Endodermal cell (in vitro differentiated cells): ENCODE measurements around the gene TNP1. TPM values are rescaled to one million over a fixed set of nuclear protein-coding genes. Genes with fewer than 3 reads are reported as not detected.

Experiments
- DNase-seq: peaks from one replicate; pipeline ENCODE4 v3.0.0-alpha.2; 2017
- H3K27ac ChIP-seq: 2 replicates; pipeline ENCODE4 v1.5.1; 2013; ENCODE audit warnings: mild to moderate bottlenecking, low read depth, low read length, moderate library complexity
- H3K27me3 ChIP-seq: 2 replicates; pipeline ENCODE4 v1.6.1; 2013; ENCODE audit warnings: mild to moderate bottlenecking, low read length, moderate library complexity; ENCODE audit not compliant: insufficient read depth, control insufficient read depth, poor library complexity, severe bottlenecking
- H3K36me3 ChIP-seq: 2 replicates; pipeline ENCODE4 v1.7.0; 2013; ENCODE audit warnings: mild to moderate bottlenecking, low read length, moderate library complexity; ENCODE audit not compliant: control insufficient read depth, insufficient read depth
- H3K4me1 ChIP-seq: one replicate; pipeline ENCODE4 v1.7.0; 2013; ENCODE audit warnings: low read length; ENCODE audit not compliant: control insufficient read depth, insufficient read depth
- H3K4me3 ChIP-seq: 2 replicates; pipeline ENCODE4 v1.5.1; 2013; ENCODE audit warnings: mild to moderate bottlenecking, low read length, moderate library complexity
- H3K9ac ChIP-seq: 2 replicates; pipeline ENCODE4 v1.6.1; 2013; ENCODE audit warnings: mild to moderate bottlenecking, low read length, moderate library complexity; ENCODE audit not compliant: poor library complexity, severe bottlenecking; ENCODE audit errors: extremely low read depth
- H3K9me3 ChIP-seq: 2 replicates; pipeline ENCODE4 v1.6.1; 2013; ENCODE audit warnings: mild to moderate bottlenecking, low read length, moderate library complexity; ENCODE audit not compliant: control insufficient read depth
- H3K27ac Mint-ChIP-seq: 2 replicates; pipeline ENCODE4 v1.8.0; 2020; ENCODE audit warnings: mixed read lengths
- H3K27me3 Mint-ChIP-seq: 2 replicates; pipeline ENCODE4 v1.8.0; 2021; ENCODE audit warnings: mild to moderate bottlenecking, mixed read lengths; ENCODE audit not compliant: insufficient read depth
- H3K36me3 Mint-ChIP-seq: 2 replicates; pipeline ENCODE4 v1.8.0; 2020; ENCODE audit warnings: low read depth, mixed read lengths
- H3K4me1 Mint-ChIP-seq: 2 replicates; pipeline ENCODE4 v1.8.0; 2020; ENCODE audit warnings: mixed read lengths
- H3K4me3 Mint-ChIP-seq: 2 replicates; pipeline ENCODE4 v1.8.0; 2020; ENCODE audit warnings: mild to moderate bottlenecking, moderate library complexity, mixed read lengths
- H3K9me3 Mint-ChIP-seq: 2 replicates; pipeline ENCODE4 v1.8.0; 2020; ENCODE audit warnings: mild to moderate bottlenecking, mixed read lengths
- CTCF ChIP-seq: fragments of 200-600 bp; sonication (generic); conservative IDR thresholded peaks from 2 replicates; pipeline ENCODE4 v1.5.0; 2021; ENCODE audit warnings: antibody characterized with exemption, mild to moderate bottlenecking
- WGBS, 2 experiments: methylation state at CpG; one replicate each; pipeline versions ENCODE4 v1.1.5 to v1.1.7; 2013; ENCODE audit warnings: missing lambda C conversion rate in 2 of 2, mixed read lengths in 1 of 2; ENCODE audit not compliant: insufficient coverage in 1 of 2, insufficient read length in 1 of 2; 5-methylcytosine and 5-hydroxymethylcytosine counted together
- total RNA-seq, 2 donors: library from RNA; stranded (reverse); fragmentation: NEBNext Ultra II Directional in 1 of 2; extraction: Animal tissue kit (Norgen Biotek cat#: 25700) in 1 of 2; gene quantifications; 2 replicates in 1 of 2; 3 replicates in 1 of 2; pipeline ENCODE4 v1.2.1, GENCODE V29; 2021

Gene TNP1
- total RNA-seq, 2 donors from 2014 or later = not detected

- 94 to 98% methylated on average over 7 to 8 of the region's 8 CpGs for WGBS, 2 experiments
- no peak overlapping the region for H3K27ac Mint-ChIP-seq
Observed at GRCh38 chr2:216887138-216887537, 27.3 kb upstream of the TNP1 start.

DNA sequence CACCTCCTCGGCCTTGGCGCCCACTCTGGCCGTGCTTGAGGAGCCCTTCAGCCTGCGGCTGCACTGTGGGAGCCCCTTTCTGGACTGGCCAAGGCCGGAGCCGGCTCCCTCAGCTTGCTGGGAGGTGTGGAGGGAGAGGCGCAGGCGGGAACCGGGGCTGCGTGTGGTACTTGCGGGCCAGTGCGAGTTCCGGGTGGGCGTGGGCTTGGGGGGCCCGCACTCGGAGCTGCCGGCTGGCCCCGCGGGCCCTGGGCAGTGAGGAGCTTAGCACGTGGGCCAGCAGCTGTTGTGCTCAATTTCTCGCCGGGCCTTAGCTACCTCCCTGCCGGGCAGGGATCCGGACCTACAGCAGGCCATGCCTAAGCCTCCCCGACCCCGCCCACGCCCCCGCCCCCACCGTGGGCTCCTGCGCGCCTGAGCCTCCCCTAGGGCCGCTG is 25.3 kb upstream of the TNP1 start:
- Mint-ChIP-seq H3K27ac (no peak overlapping the region), H3K4me3 (no peak overlapping the region), H3K27me3 (peaks cover 30% of the 10 kb centered on the region), H3K9me3 (peaks cover 6% of the 10 kb centered on the region), H3K36me3 (no peaks in the 10 kb centered on the region), H3K4me1 (peaks cover 4% of the 10 kb centered on the region)
- H3K4me3 ChIP-seq = no peak overlapping the region
- no peak overlapping the region for H3K27ac ChIP-seq
- H3K36me3 ChIP-seq = no peaks in the 10 kb centered on the region
- no peak overlapping the region for H3K9ac ChIP-seq
- H3K4me1 ChIP-seq = no peaks in the 10 kb centered on the region
- WGBS, 2 experiments = 82 to 91% methylated on average over 8 to 32 of the region's 32 CpGs
- DNase-seq = no peak
- H3K27me3 ChIP-seq = no peaks in the 10 kb centered on the region
- H3K9me3 ChIP-seq = no peaks in the 10 kb centered on the region
- TF ChIP-seq CTCF = no peak

More at GRCh38 chr2:216887138-216887537, 27.3 kb upstream of the TNP1 start:
- Histone ChIP-seq H3K27ac (no peak overlapping the region), H3K36me3 (no peaks in the 10 kb centered on the region), H3K4me1 (no peaks in the 10 kb centered on the region), H3K9ac (no peak overlapping the region), H3K4me3 (no peak overlapping the region), H3K27me3 (no peaks in the 10 kb centered on the region), H3K9me3 (peaks cover 8% of the 10 kb centered on the region)
- Mint-ChIP-seq H3K4me3 (no peak overlapping the region), H3K36me3 (no peaks in the 10 kb centered on the region), H3K4me1 (peaks cover 4% of the 10 kb centered on the region), H3K27me3 (peaks cover 24% of the 10 kb centered on the region), H3K9me3 (peaks cover 6% of the 10 kb centered on the region)
- no peak for TF ChIP-seq CTCF
- no peak for DNase-seq

- H3K36me3 Mint-ChIP-seq = no peaks in the 10 kb centered on the region
- no peak overlapping the region for H3K27ac Mint-ChIP-seq
- H3K4me3 Mint-ChIP-seq = no peak overlapping the region
- Histone ChIP-seq H3K4me3 (no peak overlapping the region), H3K4me1 (no peaks in the 10 kb centered on the region), H3K9me3 (no peaks in the 10 kb centered on the region), H3K9ac (no peak overlapping the region), H3K36me3 (no peaks in the 10 kb centered on the region), H3K27ac (no peak overlapping the region), H3K27me3 (no peaks in the 10 kb centered on the region)
- peaks cover 30% of the 10 kb centered on the region for H3K27me3 Mint-ChIP-seq
- peaks cover 4% of the 10 kb centered on the region for H3K4me1 Mint-ChIP-seq
- DNase-seq = no peak
- 95 to 100% methylated on average over 2 of the region's 2 CpGs for WGBS, 2 experiments
- TF ChIP-seq CTCF = no peak
- peaks cover 6% of the 10 kb centered on the region for H3K9me3 Mint-ChIP-seq
Observed at GRCh38 chr2:216884347-216884746, 24.5 kb upstream of the TNP1 start.
